Spleen (tissue), 7 donors: ENCODE measurements around the gene ZNF532.

Source experiments
- POLR2A ChIP-seq, 3 donors: fragments of 450-650 bp; IDR thresholded peaks; one replicate each; pipeline ENCODE4 v1.5.1; 2017; ENCODE audit warnings: antibody characterized with exemption in 3 of 3, mild to moderate bottlenecking in 1 of 3
- TF ChIP-seq, protein P1 (sequence below), 11 experiments: fragments of 200-600 bp in 7 of 11; fragments of 450-650 bp in 4 of 11; sonication (generic) in 4 of 11; IDR thresholded peaks in 8 of 11; conservative IDR thresholded peaks in 3 of 11; 1 replicate in 7 of 11; 2 replicates in 4 of 11; pipeline versions ENCODE4 v1.4.0 to v1.8.0; 2016 to 2021; ENCODE audit warnings: antibody characterized with exemption in 11 of 11, inconsistent platforms in 4 of 11, mild to moderate bottlenecking in 1 of 11
- donor health status: DM: no; HTN: no; CAD: no; lungs with moderate emphysema.
- donor health status: DM: no; HTN: no; CAD: no.
- donor health status: DM: no; HTN: no; CAD: no.

DNA sequence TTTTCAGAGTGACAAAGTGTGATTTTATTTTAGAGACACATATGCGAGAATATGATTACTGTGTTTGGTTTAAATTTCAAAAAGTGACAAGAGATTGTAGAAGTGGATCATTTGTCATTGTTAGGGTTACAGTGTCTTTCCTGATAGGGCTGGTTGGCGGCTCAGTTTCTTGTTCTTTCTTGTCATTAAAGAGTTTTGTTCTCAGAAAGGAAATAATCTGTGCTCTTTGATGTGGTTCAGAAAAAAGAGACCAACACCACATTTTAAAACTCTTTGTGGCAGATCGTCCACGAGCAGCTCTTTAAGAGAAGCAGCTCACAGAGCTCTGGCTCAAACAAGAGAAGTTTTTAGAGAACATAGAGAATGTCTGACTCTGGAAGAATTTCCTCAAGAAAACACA, 45.6 kb upstream of the ZNF532 start:
- TF ChIP-seq, protein P1, sequence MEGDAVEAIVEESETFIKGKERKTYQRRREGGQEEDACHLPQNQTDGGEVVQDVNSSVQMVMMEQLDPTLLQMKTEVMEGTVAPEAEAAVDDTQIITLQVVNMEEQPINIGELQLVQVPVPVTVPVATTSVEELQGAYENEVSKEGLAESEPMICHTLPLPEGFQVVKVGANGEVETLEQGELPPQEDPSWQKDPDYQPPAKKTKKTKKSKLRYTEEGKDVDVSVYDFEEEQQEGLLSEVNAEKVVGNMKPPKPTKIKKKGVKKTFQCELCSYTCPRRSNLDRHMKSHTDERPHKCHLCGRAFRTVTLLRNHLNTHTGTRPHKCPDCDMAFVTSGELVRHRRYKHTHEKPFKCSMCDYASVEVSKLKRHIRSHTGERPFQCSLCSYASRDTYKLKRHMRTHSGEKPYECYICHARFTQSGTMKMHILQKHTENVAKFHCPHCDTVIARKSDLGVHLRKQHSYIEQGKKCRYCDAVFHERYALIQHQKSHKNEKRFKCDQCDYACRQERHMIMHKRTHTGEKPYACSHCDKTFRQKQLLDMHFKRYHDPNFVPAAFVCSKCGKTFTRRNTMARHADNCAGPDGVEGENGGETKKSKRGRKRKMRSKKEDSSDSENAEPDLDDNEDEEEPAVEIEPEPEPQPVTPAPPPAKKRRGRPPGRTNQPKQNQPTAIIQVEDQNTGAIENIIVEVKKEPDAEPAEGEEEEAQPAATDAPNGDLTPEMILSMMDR (IDR thresholded peaks at IDR 0.05 in 8 of 11, conservative IDR thresholded peaks at IDR 0.05 in 3 of 11) = no peak
- no peak for TF ChIP-seq POLR2A (IDR thresholded peaks at IDR 0.05)
